CD4-positive, alpha-beta T cell treated with Interleukin-6 at 100 ng/mL for 8 hours (primary cell): ENCODE results near the gene STUB1.

ENCODE experiments used
- DNase-seq: peaks from one replicate; pipeline ENCODE4 v3.0.0-alpha.2; 2020; ENCODE audit warnings: mixed read lengths, low spot score

The STUB1 gene

DNA sequence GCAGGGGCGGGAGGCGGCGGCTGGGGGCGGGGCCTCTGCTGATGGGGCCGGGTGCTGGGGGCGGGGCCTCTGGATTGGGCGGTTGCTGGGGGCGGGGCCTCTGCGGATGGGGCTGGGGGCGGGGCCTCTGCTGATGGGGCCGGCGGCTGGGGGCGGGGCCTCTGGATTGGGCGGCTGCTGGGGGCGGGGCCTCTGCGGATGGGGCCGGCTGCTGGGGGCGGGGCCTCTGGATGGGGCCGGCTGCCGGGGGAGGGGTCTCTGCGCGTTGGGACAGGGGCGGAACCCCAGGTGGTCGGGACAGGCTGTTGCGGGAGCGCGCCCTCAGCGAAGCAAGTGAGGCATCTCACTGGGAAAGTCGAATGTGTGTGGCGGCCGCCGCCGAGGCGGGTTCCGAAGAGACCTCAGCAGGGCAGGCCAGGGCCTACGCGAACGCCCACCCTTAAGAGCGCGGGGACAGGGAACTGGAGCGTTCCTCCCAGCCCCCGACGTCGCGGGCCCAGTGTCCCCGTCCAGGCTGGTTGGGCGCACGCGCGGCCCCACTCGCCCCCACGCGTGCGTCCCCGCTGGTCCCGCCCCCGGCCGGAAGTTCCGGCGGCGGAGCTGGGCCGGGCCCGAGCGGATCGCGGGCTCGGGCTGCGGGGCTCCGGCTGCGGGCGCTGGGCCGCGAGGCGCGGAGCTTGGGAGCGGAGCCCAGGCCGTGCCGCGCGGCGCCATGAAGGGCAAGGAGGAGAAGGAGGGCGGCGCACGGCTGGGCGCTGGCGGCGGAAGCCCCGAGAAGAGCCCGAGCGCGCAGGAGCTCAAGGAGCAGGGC lies at the start of gene STUB1:
TSS of gene STUB1 (plus strand) at position 597 of the 811 bp plus-strand sequence. CDS start at position 713, 116 bp downstream.
- peak; percentile 93 for DNase-seq

DNA sequence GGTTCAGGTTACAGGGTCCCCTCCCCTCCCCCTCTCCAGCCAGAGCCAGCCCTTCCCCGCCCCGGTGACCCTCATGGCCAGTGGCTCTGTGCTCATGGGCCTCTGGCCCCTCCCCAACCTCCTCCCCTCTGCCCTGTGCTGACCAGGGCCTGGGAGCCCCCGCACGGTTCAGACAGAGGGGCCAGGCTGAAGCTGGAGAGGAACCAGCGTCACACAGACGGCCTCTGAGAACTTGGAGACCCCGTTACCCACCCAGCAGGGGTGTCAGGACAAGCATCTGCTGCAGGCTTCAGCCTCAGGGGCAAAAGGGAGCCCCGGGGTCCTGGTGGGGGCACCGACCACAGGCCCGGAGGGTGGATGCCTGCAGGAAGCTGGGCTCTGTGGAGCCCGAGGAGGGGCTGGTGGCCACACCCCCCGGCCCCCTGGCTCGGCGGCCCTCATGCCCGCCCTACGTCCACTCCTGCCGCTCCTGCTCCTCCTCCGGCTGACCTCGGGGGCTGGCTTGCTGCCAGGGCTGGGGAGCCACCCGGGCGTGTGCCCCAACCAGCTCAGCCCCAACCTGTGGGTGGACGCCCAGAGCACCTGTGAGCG lies 49.3 kb upstream of the STUB1 start, which contains the start of gene WFIKKN1:
TSS of gene WFIKKN1 (plus strand) at position 171 of the 591 bp plus-strand sequence. CDS start at position 440, 269 bp downstream.
- DNase-seq = no peak

DNA sequence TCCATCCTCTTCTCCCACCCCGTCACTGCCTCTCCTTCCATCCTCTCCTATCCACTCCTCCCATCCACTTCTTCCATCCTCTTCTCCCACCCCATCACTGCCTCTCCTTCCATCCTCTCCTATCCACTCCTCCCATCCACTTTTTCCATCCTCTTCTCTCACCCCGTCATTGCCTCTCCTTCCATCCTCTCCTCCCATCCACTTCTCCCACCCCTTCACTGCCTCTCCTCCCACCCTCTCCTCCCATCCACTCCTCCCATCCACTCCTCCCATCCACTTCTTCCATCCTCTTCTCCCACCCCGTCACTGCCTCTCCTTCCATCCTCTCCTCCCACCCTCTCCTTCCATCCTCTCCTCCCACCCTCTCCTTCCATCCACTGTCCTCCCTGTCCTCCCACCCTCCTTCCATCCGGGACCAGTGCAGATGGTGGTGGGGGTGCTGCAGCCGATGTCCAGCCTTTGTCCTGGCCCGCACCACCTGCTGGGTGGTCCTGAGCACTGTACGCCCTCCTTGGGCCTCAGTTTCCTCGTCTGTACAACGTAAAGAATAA lies 48.3 kb upstream of the STUB1 start:
- DNase-seq = no peak

DNA sequence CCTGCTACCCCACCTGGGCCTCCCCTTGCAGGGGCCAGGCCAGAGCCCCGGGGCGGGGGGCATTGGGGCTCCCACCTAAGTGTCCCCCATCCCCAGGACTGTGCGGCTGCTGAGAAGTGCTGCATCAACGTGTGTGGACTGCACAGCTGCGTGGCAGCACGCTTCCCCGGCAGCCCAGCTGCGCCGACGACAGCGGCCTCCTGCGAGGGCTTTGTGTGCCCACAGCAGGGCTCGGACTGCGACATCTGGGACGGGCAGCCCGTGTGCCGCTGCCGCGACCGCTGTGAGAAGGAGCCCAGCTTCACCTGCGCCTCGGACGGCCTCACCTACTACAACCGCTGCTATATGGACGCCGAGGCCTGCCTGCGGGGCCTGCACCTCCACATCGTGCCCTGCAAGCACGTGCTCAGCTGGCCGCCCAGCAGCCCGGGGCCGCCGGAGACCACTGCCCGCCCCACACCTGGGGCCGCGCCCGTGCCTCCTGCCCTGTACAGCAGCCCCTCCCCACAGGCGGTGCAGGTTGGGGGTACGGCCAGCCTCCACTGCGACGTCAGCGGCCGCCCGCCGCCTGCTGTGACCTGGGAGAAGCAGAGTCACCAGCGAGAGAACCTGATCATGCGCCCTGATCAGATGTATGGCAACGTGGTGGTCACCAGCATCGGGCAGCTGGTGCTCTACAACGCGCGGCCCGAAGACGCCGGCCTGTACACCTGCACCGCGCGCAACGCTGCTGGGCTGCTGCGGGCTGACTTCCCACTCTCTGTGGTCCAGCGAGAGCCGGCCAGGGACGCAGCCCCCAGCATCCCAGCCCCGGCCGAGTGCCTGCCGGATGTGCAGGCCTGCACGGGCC lies 47.5 kb upstream of the STUB1 start:
- DNase-seq = no peak

DNA sequence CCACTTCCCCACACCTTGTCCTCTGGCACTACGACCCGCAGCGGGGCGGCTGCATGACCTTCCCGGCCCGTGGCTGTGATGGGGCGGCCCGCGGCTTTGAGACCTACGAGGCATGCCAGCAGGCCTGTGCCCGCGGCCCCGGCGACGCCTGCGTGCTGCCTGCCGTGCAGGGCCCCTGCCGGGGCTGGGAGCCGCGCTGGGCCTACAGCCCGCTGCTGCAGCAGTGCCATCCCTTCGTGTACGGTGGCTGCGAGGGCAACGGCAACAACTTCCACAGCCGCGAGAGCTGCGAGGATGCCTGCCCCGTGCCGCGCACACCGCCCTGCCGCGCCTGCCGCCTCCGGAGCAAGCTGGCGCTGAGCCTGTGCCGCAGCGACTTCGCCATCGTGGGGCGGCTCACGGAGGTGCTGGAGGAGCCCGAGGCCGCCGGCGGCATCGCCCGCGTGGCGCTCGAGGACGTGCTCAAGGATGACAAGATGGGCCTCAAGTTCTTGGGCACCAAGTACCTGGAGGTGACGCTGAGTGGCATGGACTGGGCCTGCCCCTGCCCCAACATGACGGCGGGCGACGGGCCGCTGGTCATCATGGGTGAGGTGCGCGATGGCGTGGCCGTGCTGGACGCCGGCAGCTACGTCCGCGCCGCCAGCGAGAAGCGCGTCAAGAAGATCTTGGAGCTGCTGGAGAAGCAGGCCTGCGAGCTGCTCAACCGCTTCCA lies 46.7 kb upstream of the STUB1 start:
- no peak for DNase-seq

DNA sequence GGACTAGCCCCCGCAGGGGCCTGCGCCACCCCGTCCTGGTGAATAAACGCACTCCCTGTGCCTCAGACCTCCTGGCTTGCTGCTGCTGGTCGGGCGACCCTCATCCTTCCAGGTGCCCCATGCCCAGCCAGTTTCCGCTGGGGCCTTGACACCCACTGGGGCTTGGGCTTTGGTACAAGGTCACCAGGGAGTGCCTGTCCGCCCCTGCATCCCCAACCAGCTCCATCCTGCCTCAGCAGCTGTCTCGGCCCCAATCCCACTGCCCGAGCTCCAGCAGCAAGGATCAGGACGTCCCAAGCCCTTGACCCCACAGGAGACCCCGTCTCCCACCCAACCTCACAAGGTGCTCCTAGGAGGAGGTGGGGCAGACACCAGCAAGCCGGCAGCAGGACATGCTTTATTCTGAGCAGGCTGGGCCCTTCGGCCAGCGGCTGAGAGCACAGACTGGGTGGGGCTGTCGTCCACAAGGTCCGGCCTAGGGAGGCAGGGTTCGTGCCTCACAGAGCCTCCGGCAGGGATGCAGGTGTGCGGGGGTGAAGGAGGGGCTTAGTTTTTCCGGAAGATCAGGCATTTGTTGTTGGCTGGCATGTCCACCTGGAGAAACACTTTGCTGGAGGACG lies 46.0 kb upstream of the STUB1 start:
- DNase-seq = no peak

DNA sequence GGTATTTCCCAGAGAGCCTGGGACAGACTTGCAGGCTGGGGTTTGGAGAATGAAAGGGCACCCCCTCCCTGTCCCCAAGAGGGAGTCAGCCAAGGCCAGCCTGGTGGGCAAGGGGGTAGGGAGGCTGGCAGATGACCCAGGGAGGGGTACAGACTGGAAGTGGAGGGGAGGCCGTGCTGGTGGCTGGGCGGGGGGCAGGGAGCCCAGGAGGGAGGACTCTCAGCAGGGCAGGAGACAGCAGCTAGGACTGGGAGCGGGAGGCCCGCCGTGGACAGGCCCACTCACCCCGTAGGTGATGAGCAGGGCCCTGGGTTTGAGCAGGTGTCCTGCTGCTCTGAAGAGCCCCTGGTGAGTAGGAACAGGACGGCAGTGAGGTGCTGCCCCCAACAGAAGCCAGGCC lies 45.2 kb upstream of the STUB1 start:
- no peak for DNase-seq

DNA sequence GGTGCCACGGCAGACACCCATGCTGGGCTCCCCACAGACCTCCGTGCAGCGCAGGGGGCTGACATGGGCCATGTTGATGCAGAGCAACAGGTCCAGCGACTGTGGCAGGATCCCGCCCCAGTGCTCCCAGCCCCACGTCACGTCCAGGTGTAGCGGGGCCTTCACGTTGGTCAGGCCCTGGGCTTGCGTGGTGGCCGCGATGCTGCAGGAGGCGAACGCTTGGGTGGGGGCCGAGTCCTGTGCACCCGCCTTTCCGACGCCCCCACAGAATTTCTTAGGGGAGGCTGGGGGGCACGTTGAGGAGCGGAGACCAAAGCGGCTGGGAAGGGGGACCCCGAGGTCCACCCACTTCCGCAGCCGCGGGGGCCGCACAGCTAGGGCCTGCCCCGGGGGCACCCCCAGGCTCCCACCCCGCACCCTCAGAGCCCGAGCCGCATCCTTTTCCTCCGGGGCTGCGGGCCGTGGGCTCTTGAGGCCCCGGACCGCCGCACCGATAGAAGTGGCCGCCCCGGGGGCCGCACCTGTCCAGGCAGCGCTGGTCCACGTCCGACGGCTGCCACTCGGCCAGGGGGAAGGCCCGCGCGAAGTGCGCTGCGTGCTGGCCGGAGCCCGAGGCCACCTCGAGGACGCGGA lies 44.5 kb upstream of the STUB1 start:
- DNase-seq = no peak

DNA sequence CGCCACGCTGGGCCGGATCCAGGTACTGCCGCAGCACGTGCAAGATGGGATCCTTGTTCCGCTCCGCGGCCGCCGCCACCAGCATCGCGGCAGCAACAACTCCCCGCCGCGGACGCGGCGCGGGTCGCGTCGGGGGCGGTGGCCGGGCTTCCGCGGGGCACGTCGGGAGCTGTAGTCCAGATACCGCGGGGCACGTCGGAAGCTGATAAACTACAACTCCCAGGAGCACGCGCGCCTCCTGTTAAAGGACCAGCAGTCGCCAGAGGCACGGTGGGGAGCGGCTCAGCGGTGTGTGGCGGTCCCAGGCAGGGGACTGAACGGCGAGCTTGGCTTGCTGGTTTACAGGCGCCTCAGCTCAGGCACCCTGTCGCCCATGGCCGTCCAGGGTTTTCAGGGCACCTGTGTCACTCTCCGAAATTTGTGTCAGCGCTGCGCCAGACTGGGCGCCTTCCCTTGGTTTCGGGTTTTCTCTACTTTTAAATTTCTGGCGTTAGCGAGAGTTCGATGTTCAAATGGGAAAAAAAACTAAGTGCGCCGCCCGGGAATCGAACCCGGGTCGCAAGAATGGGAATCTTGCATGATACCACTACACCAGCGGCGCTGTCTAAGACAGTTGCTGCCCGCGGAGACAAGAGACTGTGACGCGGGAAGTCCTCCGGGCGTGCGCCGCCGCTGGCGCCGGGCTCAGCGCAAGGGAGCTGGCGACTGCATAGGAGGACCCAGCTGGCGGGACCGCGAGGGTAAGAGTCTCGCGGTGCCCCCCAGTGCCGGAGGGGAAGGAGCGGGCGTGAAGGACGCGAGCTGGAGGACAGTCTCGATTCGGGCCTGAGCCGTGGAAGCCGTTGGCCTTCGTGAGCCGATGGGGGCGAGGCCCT lies 43.8 kb upstream of the STUB1 start, which contains the start of gene METTL26:
TSS of gene METTL26 (minus strand) at position 100 of the 875 bp plus-strand sequence. CDS start at position 85, 15 bp downstream.
- peak; percentile 94 for DNase-seq

DNA sequence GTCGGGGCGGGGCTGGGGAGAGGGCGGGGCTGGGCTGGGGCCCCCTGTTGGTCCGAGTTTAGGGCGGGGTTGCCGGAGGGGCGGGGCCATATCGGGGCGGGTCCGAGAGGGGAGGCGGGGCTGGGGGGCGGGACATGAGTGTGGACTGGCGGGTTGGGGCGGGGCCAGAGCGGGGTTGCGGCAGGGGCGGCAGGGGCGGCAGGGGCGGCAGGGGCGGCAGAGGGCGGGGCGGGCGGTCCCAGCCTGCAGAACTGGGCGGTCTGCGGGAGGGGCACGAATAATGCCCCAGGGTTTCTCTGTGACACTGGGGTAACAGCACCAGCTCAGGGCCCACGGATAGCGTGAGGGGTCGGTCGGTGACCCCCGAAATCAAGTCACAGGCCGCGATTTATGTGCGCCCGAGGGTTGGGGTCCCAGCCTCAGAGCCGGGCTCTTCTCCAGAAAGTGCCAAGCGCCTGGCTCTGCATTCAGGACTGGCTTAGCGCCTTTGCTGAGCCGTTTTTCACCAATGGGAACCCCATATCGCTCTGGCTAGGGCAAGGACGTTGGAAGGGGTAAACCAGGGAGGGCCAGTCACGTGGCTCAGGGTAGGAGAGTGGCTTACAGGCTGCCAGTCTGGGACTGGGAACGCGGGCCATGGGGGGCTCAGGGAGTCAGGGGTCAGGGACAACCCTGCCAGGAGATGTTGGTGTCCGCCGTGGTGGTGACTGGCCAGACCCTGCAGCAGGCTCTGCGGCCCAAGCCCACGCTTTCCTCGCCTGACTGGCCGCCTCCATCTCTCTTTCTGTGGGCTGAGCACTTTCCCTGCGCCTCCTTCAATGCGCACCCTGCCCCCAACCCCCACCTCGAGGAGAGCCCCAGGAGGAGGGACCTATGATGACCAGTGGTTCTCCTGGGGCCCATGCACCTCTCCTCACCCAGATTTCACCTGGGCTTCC lies 42.9 kb upstream of the STUB1 start:
- peak; percentile 90 for DNase-seq

DNA sequence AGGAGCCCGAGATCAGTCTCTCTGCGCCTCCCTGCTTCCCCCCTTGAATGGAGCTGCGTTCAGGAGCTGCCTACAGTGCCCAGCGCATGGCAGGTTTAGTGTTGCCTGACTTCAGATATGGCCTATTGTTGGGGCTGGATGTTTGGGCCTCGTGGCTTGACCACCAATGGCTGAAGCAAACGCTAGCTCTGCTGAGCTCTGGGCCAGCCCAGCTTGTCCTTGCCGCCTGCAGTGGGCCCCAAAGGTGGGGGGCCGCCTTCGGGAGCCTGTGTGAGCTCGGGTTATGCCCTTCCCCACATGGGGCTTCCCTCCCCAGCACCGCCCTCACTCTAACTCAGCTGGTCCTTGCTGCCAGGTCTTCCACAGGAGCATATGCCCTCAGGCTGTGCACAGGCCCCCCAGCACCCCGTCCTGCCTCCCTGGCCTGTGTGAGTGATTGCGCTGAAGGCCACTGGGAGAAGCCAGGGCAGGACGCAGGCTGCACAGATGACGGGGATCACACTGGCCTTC lies 42.1 kb upstream of the STUB1 start:
- DNase-seq = no peak

DNA sequence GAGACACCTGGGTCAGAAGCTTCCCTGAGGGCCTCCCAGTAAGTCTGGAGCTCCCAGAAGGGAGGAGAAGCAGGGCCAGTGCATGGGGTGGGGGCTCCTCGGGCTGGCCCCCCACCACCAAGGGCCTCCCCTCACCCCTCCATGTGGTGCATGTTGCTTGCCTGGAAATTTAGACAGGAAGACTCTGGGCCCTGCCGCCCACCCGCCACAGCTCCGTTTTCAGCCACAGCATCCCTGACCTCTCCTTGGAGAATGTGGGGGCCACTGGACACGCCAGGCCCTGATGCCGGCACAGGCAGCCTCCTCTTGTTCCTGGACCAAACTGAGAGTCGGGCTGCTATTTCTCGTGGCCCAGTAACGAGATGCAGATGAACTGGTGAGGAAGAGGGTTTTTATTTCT lies 41.4 kb upstream of the STUB1 start:
- no peak for DNase-seq

DNA sequence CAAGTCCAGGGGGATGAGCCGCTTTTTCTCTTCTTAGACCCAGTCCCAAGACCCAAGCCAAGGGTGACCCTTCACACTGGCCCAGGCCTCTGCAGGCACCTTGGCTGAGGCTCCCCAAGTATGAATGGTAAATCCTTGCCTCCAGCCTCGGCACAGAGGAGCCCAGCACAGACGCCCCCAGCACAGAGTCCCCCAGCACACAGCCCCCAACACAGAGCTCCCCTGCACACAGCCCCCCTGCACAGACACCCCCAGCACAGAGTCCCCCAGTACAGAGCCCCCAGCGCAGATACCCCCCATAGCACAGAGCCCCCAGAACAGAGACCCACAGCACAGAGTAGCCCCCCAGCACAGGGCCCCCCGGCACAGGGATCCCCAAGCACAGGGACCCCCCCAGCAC lies 39.6 kb upstream of the STUB1 start:
- no peak for DNase-seq

DNA sequence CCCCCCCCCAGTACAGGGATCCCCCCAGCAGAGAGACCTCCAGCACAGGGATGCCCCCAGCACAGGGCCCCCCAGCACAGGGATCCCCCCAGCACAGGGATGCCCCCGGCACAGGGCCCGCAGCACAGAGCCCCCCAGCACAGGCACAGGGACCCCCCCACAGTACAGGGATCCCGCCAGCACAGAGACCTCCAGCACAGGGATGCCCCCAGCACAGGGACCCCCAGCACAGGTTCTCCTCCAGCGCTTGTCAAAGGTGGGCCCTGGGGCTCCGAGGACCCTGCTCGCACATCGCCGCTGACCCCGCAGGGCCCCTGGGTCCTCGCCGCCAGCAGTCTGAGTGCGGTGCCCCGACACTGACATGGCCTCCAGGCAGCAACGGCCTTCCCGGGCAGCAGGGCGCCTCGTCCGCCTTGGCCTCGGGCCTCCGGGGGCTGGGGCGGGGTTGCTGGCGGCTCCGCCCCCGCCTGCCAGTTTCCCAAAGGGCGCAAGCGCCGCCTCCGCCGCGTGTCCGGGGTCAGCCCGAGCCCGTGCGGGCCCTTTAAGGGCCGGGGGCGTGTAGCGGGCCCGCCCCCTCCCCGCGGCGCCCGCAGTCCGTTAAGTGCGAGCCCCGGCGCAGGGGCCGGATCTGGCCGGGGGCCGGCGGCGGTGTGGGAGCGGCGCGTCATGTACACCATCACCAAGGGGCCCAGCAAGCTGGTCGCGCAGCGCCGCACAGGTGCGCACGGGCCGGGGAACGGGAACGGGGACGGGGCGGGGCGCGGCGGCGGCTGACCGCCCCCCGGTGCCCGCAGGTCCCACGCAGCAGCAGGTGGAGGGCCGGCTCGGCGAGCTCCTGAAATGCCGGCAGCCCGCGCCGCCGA lies 38.7 kb upstream of the STUB1 start, which contains the start of gene MCRIP2:
TSS of gene MCRIP2 (plus strand) at position 503 of the 863 bp plus-strand sequence. CDS start at position 667, 164 bp downstream.
- DNase-seq = peak; percentile 53

DNA sequence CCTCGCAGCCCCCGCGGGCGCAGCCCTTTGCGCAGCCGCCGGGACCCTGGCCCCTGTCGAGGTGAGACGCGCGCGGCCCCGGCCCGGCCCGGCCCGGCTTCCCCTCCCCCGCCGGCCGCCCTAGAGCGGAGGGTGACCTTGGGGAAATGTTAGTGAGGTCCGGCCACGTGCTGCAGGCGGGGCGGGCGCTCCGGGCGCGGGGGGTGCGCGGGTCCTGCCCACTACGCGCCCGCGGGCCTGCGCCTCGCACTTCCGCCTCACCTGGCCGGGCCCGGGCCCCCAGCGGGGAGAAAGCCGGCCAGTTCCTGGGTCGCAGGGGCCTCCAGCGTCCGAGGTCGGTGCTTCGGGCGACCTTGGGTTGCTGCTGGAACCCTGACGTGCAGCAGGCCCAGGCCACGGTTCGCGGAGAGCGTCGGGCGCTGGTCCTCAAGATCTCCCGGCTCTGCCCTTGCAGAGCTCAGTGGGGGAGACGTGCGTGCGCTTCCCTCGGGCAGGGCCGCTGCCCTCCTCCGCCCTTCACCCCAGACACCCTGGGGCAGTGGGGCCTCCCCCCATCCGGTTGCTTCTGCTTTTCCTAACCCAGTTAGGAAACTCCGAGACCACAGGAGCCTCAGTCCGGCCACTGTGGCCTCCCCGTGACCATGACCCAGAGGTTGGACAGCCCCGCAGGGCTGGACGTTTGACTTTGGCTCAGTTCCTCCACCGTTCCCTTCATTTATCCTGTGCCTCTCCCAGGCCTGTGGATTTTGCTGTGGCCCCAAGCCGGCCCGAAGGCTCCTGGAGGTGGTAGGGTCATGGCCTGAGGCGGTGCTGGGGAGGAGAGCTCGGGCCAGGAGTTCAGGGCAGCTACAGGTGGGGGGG lies 37.8 kb upstream of the STUB1 start:
- DNase-seq = no peak

DNA sequence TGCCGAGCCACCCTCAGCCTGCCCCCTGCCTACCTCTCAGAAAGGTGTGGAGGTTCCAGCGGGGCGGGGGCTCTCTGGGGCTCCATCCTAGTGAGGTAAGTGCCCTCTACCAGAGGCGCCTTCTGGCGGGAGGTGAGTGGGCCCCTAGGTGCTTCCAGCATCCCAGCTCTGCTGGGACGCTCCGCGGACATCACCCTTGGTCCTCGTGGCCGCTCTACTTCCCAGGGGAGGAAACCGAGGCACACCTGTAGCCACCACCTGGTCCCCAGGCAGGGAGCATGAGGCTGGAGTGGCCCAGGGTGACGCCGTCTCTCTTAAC lies 37.2 kb upstream of the STUB1 start:
- no peak for DNase-seq
